A673 (cell line): ENCODE results near the gene ARHGAP22.

Experiments
- CTCF ChIP-seq: fragments of 300-800, 200-600 bp; sonication (generic); conservative IDR thresholded peaks from 2 replicates; pipeline ENCODE4 v1.5.1; 2017; ENCODE audit warnings: low read depth, mild to moderate bottlenecking, antibody characterized with exemption, low read length, moderate library complexity, mixed read lengths
- EZH2 ChIP-seq: fragments of 200-600 bp; sonication (generic); IDR thresholded peaks from 2 replicates; pipeline ENCODE4 v1.6.1; 2017; ENCODE audit warnings: borderline replicate concordance, low read depth, mild to moderate bottlenecking, mixed read lengths, antibody characterized with exemption, low read length; ENCODE audit not compliant: poor library complexity, severe bottlenecking

- no peak for TF ChIP-seq CTCF
- TF ChIP-seq EZH2 = no peak
Observed at GRCh38 chr10:48461623-48462481, 143.0 kb downstream of the ARHGAP22 start.
